K562 (cell line): Measurements from ENCODE around the gene ITIH3. TPM values are rescaled to one million over a fixed set of nuclear protein-coding genes. Genes with fewer than 3 reads are reported as not detected.

ENCODE experiments used
- ATAC-seq: fragments of 200-7000 bp; cut with Tn5 transposase; 3 replicates; pipeline ENCODE4 v1.9.1; 2020; ENCODE audit warnings: moderate library complexity
- BruUV-seq: library from RNA; stranded (reverse); fragments of 400-500 nt; replicated peaks from 2 replicates; lab custom pipeline; 2021; lab: Mats Ljungman, UMichigan
- CTCF ChIA-PET: fragments of 300-600 bp; formaldehyde crosslinking; extraction: SDS; loops from one replicate; lab custom pipeline; 2021; ENCODE audit warnings: low intra/inter-chr PET ratio; lab: Yijun Ruan, JAX
- POLR2A ChIA-PET: fragments of 300-600, 350-650 bp; sonication (Branson Sonifier 250); formaldehyde crosslinking; extraction: SDS; loops from one replicate; lab custom pipeline; 2021; ENCODE audit warnings: antibody characterized with exemption, inconsistent platforms; lab: Yijun Ruan, JAX
- DNase-seq, 4 experiments: peaks; one replicate each; pipeline versions ENCODE4 v3.0.0 to v3.0.0-alpha.2; 2011 to 2018; ENCODE audit warnings: low spot score in 3 of 4, mixed read lengths in 3 of 4; ENCODE audit errors: extremely low read depth in 1 of 4
- FAIRE-seq: peaks from 2 replicates; lab custom pipeline; 2011; peaks lifted over from hg19 to GRCh38; lab: Jason Lieb, UNC
- H2AFZ ChIP-seq: 2 replicates; pipeline ENCODE4 v1.6.0; 2011; ENCODE audit warnings: low read depth, low read length, control low read depth, inconsistent platforms
- H3K27ac ChIP-seq: fragments of 200-600 bp; 3 replicates; pipeline ENCODE4 v1.8.0; 2011; ENCODE audit warnings: low read depth, mild to moderate bottlenecking, control low read depth, inconsistent platforms, low read length, moderate library complexity, mixed read lengths; ENCODE audit errors: extremely low read depth
- H3K27me3 ChIP-seq, 2 experiments: fragments of 300-600 bp in 1 of 2; 2 replicates in 1 of 2; 3 replicates in 1 of 2; pipeline versions ENCODE4 v1.6.0 to v1.8.0; 2011; ENCODE audit warnings: inconsistent platforms in 2 of 2, low read length in 2 of 2, mild to moderate bottlenecking in 1 of 2, mixed read lengths in 1 of 2, moderate library complexity in 1 of 2; ENCODE audit not compliant: control insufficient read depth in 2 of 2, insufficient read depth in 2 of 2
- H3K36me3 ChIP-seq: fragments of 300-600 bp; 3 replicates; pipeline ENCODE4 v1.8.0; 2011; ENCODE audit warnings: mild to moderate bottlenecking, low read length, inconsistent platforms; ENCODE audit not compliant: control insufficient read depth, insufficient read depth
- H3K4me1 ChIP-seq, 2 experiments: fragments of 200-600 bp in 1 of 2; replicated peaks in 1 of 2; 2 replicates in 1 of 2; 3 replicates in 1 of 2; pipeline versions ENCODE4 v1.5.1 to v1.8.0; 2011; ENCODE audit warnings: inconsistent platforms in 2 of 2, low read length in 2 of 2, mild to moderate bottlenecking in 1 of 2, mixed read lengths in 1 of 2, moderate library complexity in 1 of 2; ENCODE audit not compliant: control insufficient read depth in 2 of 2, insufficient read depth in 2 of 2
- H3K4me2 ChIP-seq: 2 replicates; pipeline ENCODE4 v1.6.1; 2011; ENCODE audit warnings: low read length, control low read depth, inconsistent platforms, mixed read lengths; ENCODE audit not compliant: insufficient read depth
- H3K4me3 ChIP-seq: fragments of 200-600 bp; sonication (generic), shearing (Covaris generic); 2 replicates; pipeline ENCODE4 v1.5.1; 2016; ENCODE audit warnings: control low read depth, inconsistent platforms
- H3K79me2 ChIP-seq: fragments of 200-600 bp; 3 replicates; pipeline ENCODE4 v1.8.0; 2011; ENCODE audit warnings: low read length, inconsistent platforms; ENCODE audit not compliant: control insufficient read depth, insufficient read depth
- H3K9ac ChIP-seq, 2 experiments: 2 replicates each; pipeline versions ENCODE4 v1.6.0 to v1.6.1; 2011; ENCODE audit warnings: low read depth in 2 of 2, low read length in 2 of 2, control low read depth in 1 of 2, inconsistent platforms in 1 of 2, mild to moderate bottlenecking in 1 of 2, mixed read lengths in 1 of 2; ENCODE audit not compliant: insufficient read depth in 1 of 2
- H3K9me1 ChIP-seq: one replicate; pipeline ENCODE4 v1.6.0; 2011; ENCODE audit warnings: inconsistent platforms, mild to moderate bottlenecking, low read length, moderate library complexity; ENCODE audit not compliant: control insufficient read depth, insufficient read depth
- H3K9me3 ChIP-seq: replicated peaks from 2 replicates; pipeline ENCODE4 v1.5.1; 2011; ENCODE audit warnings: low read depth, low read length, inconsistent platforms; ENCODE audit not compliant: control insufficient read depth, insufficient read depth
- H4K20me1 ChIP-seq: replicated peaks from 2 replicates; pipeline ENCODE4 v1.6.1; 2011; ENCODE audit warnings: low read length, inconsistent platforms, mixed read lengths; ENCODE audit not compliant: control insufficient read depth, insufficient read depth
- FOXO4 ChIP-seq: fragments of 450-650 bp; formaldehyde crosslinking; IDR thresholded peaks from 2 replicates; pipeline ENCODE4 v1.4.0; 2020; ENCODE audit warnings: mild to moderate bottlenecking, moderate library complexity
- MTA2 ChIP-seq: fragments of 450-650 bp; IDR thresholded peaks from 2 replicates; pipeline ENCODE4 v1.6.1; 2016; ENCODE audit warnings: low read depth
- NFIX ChIP-seq: fragments of 250-450 bp; sonication (Bioruptor Pico); IDR thresholded peaks from 2 replicates; pipeline ENCODE4 v1.4.0; 2020; ENCODE audit warnings: low read depth, mild to moderate bottlenecking, moderate library complexity
- PYGO2 ChIP-seq: fragments of 450-650 bp; IDR thresholded peaks from 2 replicates; pipeline ENCODE4 v1.6.1; 2016; ENCODE audit warnings: mild to moderate bottlenecking, missing genetic modification characterization, moderate library complexity, missing compliant biosample characterization
- STAG1 ChIP-seq: sonication (generic); formaldehyde crosslinking; IDR thresholded peaks from 2 replicates; pipeline ENCODE4 v1.5.0; 2020; ENCODE audit warnings: missing genetic modification reagents, borderline replicate concordance
- ZBTB7A ChIP-seq: IDR thresholded peaks from 2 replicates; pipeline ENCODE4 v1.6.1; 2011; ENCODE audit warnings: low read depth, mild to moderate bottlenecking, low read length, moderate library complexity, borderline replicate concordance; ENCODE audit not compliant: control insufficient read depth
- ZNF766 ChIP-seq: fragments of 200-800 bp; sonication (Bioruptor generic); conservative IDR thresholded peaks from 2 replicates; pipeline ENCODE4 v1.6.1; 2016; ENCODE audit warnings: missing genetic modification characterization, missing compliant biosample characterization
- WGBS: fragments of 100-300 bp; shearing (Covaris generic); methylation state at CpG from one replicate; pipeline ENCODE4 v1.1.6; 2016; ENCODE audit warnings: low coverage, mixed read lengths; ENCODE audit not compliant: insufficient coverage; ENCODE audit errors: missing lambda C conversion rate; 5-methylcytosine and 5-hydroxymethylcytosine counted together
- in situ Hi-C: fragments of 300-500 bp; cut with MboI; formaldehyde crosslinking; loops from 4 replicates; pipeline ENCODE4 v1.15.0; 2018; ENCODE audit warnings: inconsistent platforms, mixed read lengths
- intact Hi-C: fragments of 100-400 bp; cut with micrococcal nuclease; formaldehyde crosslinking; loops from 2 replicates; pipeline ENCODE4 v1.14.2; 2022
- polyA plus RNA-seq, 8 experiments: library from polyadenylated mRNA; depleted of rRNA in 4 of 8; stranded (reverse) in 5 of 8; unstranded in 3 of 8; fragments of >200 nt; fragmentation: Nextera tagmentation in 2 of 8; fragmentation: Illumina TruSeq in 1 of 8; extraction: Ambion mirVana in 2 of 8; extraction: Trizol in 1 of 8; gene quantifications; 2 replicates each; pipeline versions ENCODE4 v1.2.1 to v1.2.3, GENCODE V29; 2011 to 2014; ENCODE audit warnings: inconsistent platforms in 1 of 8, missing spikeins in 1 of 8
- total RNA-seq, 7 experiments: library from RNA; depleted of rRNA in 6 of 7; stranded (reverse); fragments of >200 nt in 6 of 7; fragmentation: Illumina TruSeq in 2 of 7; extraction: Trizol in 2 of 7; gene quantifications; 2 replicates each; pipeline versions ENCODE4 v1.2.1 to v1.2.3, GENCODE V29; 2011 to 2021; ENCODE audit warnings: low replicate concordance in 1 of 7
- TF ChIP-seq, protein P1 (sequence below): fragments of 450-650 bp; IDR thresholded peaks from 2 replicates; pipeline ENCODE4 v1.6.1; 2016; ENCODE audit warnings: borderline replicate concordance
- TF ChIP-seq, protein P2 (sequence below), 2 experiments: fragments of 450-650 bp; IDR thresholded peaks; 2 replicates each; pipeline ENCODE4 v1.6.1; 2018; ENCODE audit warnings: mild to moderate bottlenecking in 2 of 2, low read depth in 1 of 2; ENCODE audit not compliant: partially characterized antibody in 2 of 2

Gene ITIH3
- total and polyA plus RNA-seq, 9 of the 15 experiments (the other 6 are each of a cell fraction or from before 2014, with no cell fraction given) = 0.07 to 0.35 TPM; not detected in 7

GRCh38 chr3:52833202-52833601 is 38.6 kb downstream of the ITIH3 start:
- no peaks in the 10 kb centered on the region for H3K9me3 ChIP-seq
- intact Hi-C loops (loop anchor here (5.0 kb wide), 1 partner anchor 91 kb away; no protein-coding TSS in a partner anchor), in situ Hi-C loops (no loop called here)
- no peak for ATAC-seq
- peaks cover 0 to 13% of the 10 kb centered on the region in 2 experiments; a peak in 3 of 5 replicates for H3K27me3 ChIP-seq
- TF ChIP-seq ZNF766 (CRISPR knock-in tag) (no peak), PYGO2 (tag) (no peak), NFIX (CRISPR knock-in tag) (no peak), STAG1 (CRISPR knock-in tag) (no peak), MTA2 (no peak), ZBTB7A (no peak), FOXO4 (CRISPR knock-in tag) (no peak)
- TF ChIP-seq, protein P1, sequence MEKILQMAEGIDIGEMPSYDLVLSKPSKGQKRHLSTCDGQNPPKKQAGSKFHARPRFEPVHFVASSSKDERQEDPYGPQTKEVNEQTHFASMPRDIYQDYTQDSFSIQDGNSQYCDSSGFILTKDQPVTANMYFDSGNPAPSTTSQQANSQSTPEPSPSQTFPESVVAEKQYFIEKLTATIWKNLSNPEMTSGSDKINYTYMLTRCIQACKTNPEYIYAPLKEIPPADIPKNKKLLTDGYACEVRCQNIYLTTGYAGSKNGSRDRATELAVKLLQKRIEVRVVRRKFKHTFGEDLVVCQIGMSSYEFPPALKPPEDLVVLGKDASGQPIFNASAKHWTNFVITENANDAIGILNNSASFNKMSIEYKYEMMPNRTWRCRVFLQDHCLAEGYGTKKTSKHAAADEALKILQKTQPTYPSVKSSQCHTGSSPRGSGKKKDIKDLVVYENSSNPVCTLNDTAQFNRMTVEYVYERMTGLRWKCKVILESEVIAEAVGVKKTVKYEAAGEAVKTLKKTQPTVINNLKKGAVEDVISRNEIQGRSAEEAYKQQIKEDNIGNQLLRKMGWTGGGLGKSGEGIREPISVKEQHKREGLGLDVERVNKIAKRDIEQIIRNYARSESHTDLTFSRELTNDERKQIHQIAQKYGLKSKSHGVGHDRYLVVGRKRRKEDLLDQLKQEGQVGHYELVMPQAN = no peak
- TF ChIP-seq, protein P2, sequence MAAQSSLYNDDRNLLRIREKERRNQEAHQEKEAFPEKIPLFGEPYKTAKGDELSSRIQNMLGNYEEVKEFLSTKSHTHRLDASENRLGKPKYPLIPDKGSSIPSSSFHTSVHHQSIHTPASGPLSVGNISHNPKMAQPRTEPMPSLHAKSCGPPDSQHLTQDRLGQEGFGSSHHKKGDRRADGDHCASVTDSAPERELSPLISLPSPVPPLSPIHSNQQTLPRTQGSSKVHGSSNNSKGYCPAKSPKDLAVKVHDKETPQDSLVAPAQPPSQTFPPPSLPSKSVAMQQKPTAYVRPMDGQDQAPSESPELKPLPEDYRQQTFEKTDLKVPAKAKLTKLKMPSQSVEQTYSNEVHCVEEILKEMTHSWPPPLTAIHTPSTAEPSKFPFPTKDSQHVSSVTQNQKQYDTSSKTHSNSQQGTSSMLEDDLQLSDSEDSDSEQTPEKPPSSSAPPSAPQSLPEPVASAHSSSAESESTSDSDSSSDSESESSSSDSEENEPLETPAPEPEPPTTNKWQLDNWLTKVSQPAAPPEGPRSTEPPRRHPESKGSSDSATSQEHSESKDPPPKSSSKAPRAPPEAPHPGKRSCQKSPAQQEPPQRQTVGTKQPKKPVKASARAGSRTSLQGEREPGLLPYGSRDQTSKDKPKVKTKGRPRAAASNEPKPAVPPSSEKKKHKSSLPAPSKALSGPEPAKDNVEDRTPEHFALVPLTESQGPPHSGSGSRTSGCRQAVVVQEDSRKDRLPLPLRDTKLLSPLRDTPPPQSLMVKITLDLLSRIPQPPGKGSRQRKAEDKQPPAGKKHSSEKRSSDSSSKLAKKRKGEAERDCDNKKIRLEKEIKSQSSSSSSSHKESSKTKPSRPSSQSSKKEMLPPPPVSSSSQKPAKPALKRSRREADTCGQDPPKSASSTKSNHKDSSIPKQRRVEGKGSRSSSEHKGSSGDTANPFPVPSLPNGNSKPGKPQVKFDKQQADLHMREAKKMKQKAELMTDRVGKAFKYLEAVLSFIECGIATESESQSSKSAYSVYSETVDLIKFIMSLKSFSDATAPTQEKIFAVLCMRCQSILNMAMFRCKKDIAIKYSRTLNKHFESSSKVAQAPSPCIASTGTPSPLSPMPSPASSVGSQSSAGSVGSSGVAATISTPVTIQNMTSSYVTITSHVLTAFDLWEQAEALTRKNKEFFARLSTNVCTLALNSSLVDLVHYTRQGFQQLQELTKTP (IDR thresholded peaks at IDR 0.05; ENCODE audit: low read depth in 1 of 2, partially characterized antibody in 2 of 2) = no peak
- ChIA-PET POLR2A (interaction anchor here (1.7 kb wide), 1 partner anchor 14 kb away, joined by 4 read pairs; no protein-coding TSS in a partner anchor), CTCF (no interaction called here)
- H4K20me1 ChIP-seq = no peaks in the 10 kb centered on the region
- no peak overlapping the region for H3K4me2 ChIP-seq
- 51% methylated on average over 14 of the region's 14 CpGs for WGBS
- H2AFZ ChIP-seq = no peak overlapping the region
- no peaks in the 10 kb centered on the region for H3K9me1 ChIP-seq
- no TSS peak for BruUV-seq
- no peak overlapping the region for H3K4me3 ChIP-seq
- H3K36me3 ChIP-seq = no peaks in the 10 kb centered on the region
- no peak overlapping the region for H3K9ac ChIP-seq
- no peaks in the 10 kb centered on the region for H3K79me2 ChIP-seq
- no peak for DNase-seq
- peaks cover 15 to 20% of the 10 kb centered on the region in 2 experiments for H3K4me1 ChIP-seq
- no peak overlapping the region for H3K27ac ChIP-seq
- FAIRE-seq = no peak
